Right atrium auricular region (tissue), 2 donors: ENCODE results near the gene RNF157. TPM values are rescaled to one million over a fixed set of nuclear protein-coding genes. Genes with fewer than 3 reads are reported as not detected.

Experiments used
- DNase-seq: peaks from one replicate; pipeline ENCODE4 v3.0.0-alpha.2; 2019; ENCODE audit warnings: low spot score
- H3K27ac ChIP-seq, 2 donors: fragments of 200-600 bp; sonication (generic); 1 replicate in 1 of 2; 2 replicates in 1 of 2; pipeline ENCODE4 v1.5.1; 2016 to 2019
- H3K27me3 ChIP-seq, 2 donors: fragments of 200-600 bp; sonication (generic); one replicate each; pipeline versions ENCODE4 v1.5.1 to v1.6.0; 2017 to 2019
- H3K36me3 ChIP-seq: fragments of 200-600 bp; sonication (generic); one replicate; pipeline ENCODE4 v1.5.1; 2016
- H3K4me1 ChIP-seq, 2 donors: fragments of 200-600 bp; sonication (generic); one replicate each; pipeline versions ENCODE4 v1.5.1 to v1.6.0; 2017 to 2019
- H3K4me3 ChIP-seq, 2 donors: fragments of 200-600 bp; sonication (generic); 1 replicate in 1 of 2; 2 replicates in 1 of 2; pipeline ENCODE4 v1.5.1; 2017 to 2019; ENCODE audit warnings: mild to moderate bottlenecking in 1 of 2, moderate library complexity in 1 of 2
- H3K9me3 ChIP-seq, 2 donors: fragments of 200-600 bp; sonication (generic); one replicate each; pipeline ENCODE4 v1.5.1; 2019
- CTCF ChIP-seq, 2 donors: fragments of 200-600 bp; sonication (generic); IDR thresholded peaks; one replicate each; pipeline ENCODE4 v1.5.1; 2019; ENCODE audit warnings: antibody characterized with exemption in 2 of 2
- total RNA-seq, 2 donors: library from RNA; depleted of rRNA; stranded (reverse); fragments of >200 nt; gene quantifications; one replicate each; pipeline ENCODE4 v1.1.0, GENCODE V29; 2016

The RNF157 gene
- 10 to 100 TPM in 1 of 2 donors, 1 to 10 TPM in 1; 9.5 to 13.0 TPM for total RNA-seq

GRCh38 chr17:76240461-76241203 is at the start of gene RNF157:
TSS of gene RNF157 (minus strand) at chr17:76240493. CDS start at chr17:76240240, 253 bp downstream.
- Histone ChIP-seq H3K9me3 (no peaks in the 10 kb centered on the region), H3K27me3 (no peaks in the 10 kb centered on the region), H3K27ac (peak within 1 kb of the TSS; percentile 72 to 73), H3K4me1 (peaks cover 0 to 18% of the 10 kb centered on the region in 2 donors), H3K4me3 (peak within 1 kb of the TSS; percentile 55 to 64), H3K36me3 (no peaks in the 10 kb centered on the region)
- DNase-seq = no peak
- TF ChIP-seq CTCF (IDR thresholded peaks at IDR 0.05) = no peak

DNA sequence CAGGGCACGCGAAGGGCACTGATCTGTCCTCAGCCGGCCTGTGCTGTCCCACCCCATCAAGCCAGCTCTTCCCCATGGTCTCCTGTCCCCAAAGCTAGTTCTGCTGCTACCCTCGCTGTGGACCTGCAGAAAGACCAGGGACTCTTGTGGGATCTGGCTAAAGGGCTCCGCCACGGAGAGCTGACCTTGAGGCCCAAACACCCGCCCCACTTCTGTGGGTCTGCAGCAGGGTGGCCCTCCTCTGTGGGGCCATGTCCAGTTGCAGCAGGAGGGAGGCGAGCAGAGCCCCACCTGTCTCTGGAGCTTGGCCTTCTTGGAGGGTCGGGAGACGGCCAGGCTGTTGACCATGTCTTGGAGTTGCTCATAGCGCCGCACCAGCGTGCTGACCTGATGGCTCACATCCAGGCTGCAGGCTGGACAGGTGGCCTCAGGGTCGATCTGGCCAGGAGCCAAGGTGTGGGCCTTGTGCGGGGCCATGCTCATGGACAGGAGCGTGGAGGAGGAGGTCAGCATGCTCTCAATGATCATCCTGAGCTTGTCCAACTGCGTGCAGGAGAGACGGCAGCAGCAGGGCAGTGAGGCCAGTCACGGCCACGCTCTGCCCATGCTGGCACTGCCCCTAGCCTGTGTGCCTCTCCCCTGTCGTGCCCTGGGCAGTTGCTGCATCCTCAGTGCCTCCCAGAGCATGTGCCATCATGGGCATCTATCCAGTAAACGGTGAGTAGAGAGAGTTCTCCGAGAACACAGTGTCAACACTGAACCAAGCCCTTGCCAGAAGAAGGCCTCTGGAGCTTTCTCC is 41.5 kb upstream of the RNF157 start:
- H3K27me3 ChIP-seq = no peaks in the 10 kb centered on the region
- no peak for DNase-seq
- H3K4me1 ChIP-seq = peaks cover 0 to 7% of the 10 kb centered on the region in 2 donors
- no peaks in the 10 kb centered on the region for H3K9me3 ChIP-seq
- H3K27ac ChIP-seq = no peak overlapping the region
- TF ChIP-seq CTCF (IDR thresholded peaks at IDR 0.05) = no peak
- H3K36me3 ChIP-seq = no peaks in the 10 kb centered on the region
- H3K4me3 ChIP-seq = no peak overlapping the region

GRCh38 chr17:76280650-76281049 is 40.4 kb upstream of the RNF157 start:
- no peak overlapping the region for H3K4me3 ChIP-seq
- H3K9me3 ChIP-seq = no peaks in the 10 kb centered on the region
- TF ChIP-seq CTCF (IDR thresholded peaks at IDR 0.05) = no peak
- no peaks in the 10 kb centered on the region for H3K27me3 ChIP-seq
- H3K27ac ChIP-seq = no peak overlapping the region
- no peak for DNase-seq
- peaks cover 0 to 7% of the 10 kb centered on the region in 2 donors for H3K4me1 ChIP-seq
- H3K36me3 ChIP-seq = no peaks in the 10 kb centered on the region

DNA sequence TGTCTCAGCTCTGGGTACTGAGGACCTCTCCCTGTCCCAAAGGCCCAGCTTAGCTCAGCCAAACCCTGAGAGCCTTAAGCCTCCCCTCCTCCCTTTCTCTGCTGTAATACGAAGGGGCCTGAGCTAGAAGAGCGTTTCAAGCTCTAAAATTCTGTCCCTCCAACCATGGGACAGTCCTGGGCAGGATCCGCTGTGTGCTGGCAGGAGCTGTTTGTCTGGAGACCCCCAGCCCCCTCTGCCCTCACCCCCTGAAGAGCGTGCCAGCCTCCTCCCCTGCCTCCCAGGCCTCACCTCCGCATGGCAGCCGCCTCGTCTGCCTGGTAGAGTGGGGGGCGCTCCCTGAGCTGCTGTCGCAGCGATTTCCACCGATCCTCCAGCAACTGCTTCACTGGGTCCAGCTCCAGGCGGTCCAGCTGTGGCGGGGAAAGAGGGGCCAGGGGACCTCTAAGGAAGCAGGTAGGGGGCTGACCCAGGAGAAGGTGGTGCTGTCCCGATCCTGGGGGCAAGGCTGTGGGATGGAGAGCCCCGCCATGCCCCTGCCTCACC is 39.5 kb upstream of the RNF157 start:
- Histone ChIP-seq H3K36me3 (no peaks in the 10 kb centered on the region), H3K27me3 (no peaks in the 10 kb centered on the region), H3K4me3 (no peak overlapping the region), H3K4me1 (peaks cover 0 to 7% of the 10 kb centered on the region in 2 donors), H3K9me3 (no peaks in the 10 kb centered on the region), H3K27ac (no peak overlapping the region)
- no peak for DNase-seq
- peak; percentile 9 to 39 for TF ChIP-seq CTCF (IDR thresholded peaks at IDR 0.05)

DNA sequence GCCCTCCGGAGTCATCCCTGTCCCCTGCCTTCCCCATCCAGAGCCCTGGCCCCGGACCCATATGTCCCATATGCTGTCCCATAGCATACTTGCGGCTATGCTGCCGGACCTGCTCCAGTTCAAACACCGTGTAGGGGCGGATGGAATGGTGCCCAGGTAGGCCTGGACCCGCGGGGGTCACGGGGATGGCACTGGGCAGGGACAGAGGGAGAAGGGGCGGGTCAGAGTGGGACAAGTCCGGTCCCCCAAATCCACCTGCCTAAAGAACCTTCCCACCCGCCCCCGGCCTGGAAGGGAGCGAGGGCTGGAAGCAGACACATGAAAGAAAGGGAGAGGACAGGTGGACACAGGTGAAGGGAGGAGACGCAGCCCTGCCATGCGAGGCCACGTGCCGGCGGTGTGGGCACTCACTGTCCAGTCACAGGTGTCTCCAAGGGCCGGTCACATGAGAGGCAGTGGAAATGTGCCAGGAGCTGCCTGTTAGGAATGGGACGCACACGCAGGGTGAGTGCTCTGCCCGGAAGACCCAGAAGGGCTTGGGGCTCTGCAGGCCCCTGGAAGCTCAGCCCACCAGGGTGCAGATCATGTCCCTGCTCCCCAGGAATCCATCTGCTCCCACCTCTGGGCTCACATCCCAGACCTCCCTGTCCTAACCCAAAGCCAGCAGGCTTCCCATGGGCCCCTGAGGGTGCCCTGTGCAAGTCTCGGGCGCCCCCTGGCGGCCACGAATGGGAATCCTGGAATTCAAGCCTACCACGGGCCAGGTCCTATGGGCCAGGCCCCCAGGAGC is 38.9 kb upstream of the RNF157 start:
- Histone ChIP-seq H3K27me3 (no peaks in the 10 kb centered on the region), H3K27ac (no peak overlapping the region), H3K36me3 (no peaks in the 10 kb centered on the region), H3K4me1 (peaks cover 0 to 11% of the 10 kb centered on the region in 2 donors), H3K9me3 (no peaks in the 10 kb centered on the region), H3K4me3 (no peak overlapping the region)
- DNase-seq = peak; percentile 90
- TF ChIP-seq CTCF (IDR thresholded peaks at IDR 0.05) = peak; percentile 97 to 100
